Stimulated activated CD4-positive, alpha-beta T cell treated with anti-CD3 and anti-CD28 coated beads, Interleukin-15, amount 100 ng/mL, for 48 hours (primary cell): Measurements from ENCODE around the gene WWC2.
A peak's percentile ranks its signal among the peaks of the same experiment; 100 is the strongest.
"Not testable (repeated sequence)": the region's sequence is repeated elsewhere in the genome, so short reads cannot be mapped to it uniquely, and the experiment has no call there.

ENCODE experiments used
- DNase-seq, 2 donors: peaks; one replicate each; pipeline ENCODE4 v3.0.0-alpha.2; 2020; ENCODE audit warnings: low read depth in 2 of 2

The WWC2 gene

DNA sequence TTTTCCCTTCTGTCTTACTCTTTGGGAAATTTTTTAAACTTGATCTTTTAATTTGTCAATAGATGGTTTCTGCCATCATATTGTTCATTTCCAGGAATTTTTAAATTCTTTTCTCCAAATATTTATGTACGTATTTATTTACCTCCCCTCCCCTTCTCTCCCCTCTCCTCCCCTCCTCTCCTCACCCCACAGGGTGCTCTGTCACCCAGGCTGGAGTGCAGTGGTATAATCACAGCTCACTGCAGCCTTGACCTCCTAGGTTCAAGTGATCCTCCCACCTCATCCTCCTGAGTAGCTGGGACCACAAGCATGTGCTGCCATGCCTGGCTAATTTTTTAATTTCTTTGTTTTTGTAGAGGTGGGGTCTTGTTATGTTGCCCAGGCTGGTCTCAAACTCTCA, 73.8 kb downstream of the WWC2 start:
- DNase-seq: no peak

DNA sequence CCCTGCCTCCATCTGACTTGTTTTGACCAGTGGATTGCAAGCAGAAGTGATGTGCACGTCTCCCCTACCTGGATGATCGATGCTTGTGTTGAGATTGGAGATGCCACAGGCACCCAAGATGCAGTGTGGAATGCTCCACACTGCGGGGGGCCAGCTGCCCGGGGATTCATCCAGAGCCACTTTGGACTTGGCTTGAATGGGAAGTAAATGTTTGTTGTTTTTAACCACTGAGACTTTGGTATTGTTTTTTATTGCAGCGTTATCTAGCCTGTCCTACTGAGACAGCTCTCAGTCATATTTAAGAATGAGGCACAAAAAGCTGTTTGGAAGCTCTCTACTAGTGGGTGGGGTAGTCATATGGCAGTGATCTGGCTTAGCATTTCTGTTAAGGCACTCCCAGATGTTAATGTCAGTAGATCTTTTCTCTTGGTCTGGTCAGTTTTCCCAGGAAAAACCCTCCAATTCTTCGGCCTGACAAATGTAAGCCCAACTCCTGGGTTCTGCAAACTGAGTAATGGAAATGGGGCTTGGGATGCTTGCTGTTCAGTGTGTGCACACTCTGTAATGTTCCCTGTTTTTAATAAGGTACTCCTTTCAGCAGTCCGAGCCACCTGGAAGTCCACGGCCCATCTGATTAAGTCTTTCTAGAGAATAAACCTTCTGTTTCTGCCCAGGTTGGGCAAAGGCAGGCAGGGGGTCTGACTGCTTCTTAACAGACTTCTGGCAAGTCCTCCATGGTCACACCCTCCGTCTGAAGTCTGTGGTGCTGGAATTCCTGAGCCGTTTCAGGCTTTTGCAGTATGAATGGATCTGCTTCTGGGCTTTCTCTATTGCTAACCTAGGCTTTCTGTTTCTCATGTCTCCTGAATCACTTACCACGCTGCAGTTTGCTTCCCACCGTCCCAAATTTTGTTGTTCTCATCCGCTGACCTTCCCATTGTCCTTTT, 74.8 kb downstream of the WWC2 start:
- DNase-seq: no peak

DNA sequence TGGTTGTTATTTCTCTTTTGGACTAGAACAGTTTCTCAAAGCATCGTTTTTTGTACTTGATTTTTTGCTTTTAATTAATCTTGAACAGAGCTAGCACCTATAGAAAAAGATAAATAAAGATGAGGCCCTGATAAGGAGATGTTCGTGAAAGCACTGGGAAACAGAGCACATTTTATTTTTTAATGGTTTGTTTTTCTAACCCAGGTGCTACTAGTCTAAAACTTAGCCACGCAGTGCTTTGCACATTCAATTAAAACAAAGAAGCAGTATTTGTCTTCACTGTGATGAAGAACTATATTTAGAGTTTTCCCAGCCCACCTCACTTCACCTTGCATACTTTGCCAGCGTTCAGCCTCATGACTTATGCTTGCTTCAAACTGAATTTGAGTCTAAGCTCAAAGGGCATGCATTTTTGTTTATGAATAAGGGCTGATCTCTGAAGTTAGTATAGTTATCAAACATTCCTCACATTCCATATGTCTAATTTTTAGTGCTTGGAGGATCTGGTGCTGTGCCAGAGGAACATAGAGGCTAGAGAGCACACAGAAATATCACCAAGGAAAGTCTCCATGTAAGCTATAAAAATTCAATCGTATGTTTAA, 76.7 kb downstream of the WWC2 start:
- DNase-seq: no peak

DNA sequence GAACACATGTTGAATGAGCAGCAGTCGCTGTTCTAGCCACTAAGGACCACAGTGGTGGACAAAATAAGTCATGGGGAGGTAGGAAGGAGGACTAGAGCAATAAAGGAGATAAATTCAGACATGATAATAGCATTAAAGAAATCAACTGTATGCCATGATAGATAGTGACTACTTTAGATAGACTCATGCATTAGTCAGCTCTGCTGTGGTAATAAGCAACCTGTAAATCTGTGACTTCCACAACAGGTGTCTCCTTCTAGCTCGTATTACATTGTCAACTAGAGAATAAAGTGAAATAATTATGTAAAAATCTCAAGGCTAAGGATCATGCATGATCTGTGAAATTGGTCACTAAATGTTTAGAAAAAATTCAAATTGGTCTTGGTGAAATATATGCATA, 77.9 kb downstream of the WWC2 start:
- DNase-seq: no peak

DNA sequence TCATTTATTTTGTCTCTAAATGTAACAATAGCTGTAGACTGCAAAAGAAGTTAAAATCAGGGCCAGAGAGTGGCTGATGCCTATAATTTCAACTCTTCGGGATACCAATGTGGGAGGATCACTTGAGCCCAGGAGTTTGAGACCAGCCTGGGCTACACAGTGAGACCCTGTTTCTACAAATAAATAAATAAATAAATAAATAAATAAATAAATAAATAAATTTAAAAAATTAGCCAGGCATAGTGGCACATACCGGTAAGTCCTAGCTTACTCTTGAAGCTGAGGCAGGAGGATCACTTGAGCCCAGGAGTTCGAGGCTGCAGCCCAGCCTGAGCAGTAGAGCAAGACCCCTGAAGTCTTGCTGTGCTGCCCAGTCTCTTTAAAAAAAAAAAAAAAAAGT, 79.1 kb downstream of the WWC2 start:
- no peak for DNase-seq

- no peak for DNase-seq
Observed at GRCh38 chr4:183180096-183180495, 81.0 kb downstream of the WWC2 start.

- DNase-seq: no peak
Observed at GRCh38 chr4:183180621-183181020, 81.6 kb downstream of the WWC2 start.

DNA sequence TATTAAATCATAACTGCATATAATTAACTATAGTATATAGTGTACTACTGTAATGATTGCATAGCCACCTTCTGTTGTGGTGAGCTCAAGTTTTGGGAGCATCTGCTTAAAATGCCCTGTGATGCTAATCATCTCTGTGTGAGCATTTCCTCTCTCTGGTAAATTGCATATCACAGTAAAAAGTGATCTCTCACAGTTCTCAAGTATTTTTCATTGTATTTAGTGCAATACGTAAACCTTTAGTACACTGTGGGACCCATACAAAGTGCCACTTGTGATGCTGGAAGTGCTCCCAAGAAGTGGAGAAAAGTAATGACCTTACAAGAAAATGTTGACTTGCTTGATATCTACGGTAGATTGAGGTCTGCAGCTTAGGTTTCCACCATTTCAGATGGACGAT, 82.0 kb downstream of the WWC2 start:
- DNase-seq: no peak

DNA sequence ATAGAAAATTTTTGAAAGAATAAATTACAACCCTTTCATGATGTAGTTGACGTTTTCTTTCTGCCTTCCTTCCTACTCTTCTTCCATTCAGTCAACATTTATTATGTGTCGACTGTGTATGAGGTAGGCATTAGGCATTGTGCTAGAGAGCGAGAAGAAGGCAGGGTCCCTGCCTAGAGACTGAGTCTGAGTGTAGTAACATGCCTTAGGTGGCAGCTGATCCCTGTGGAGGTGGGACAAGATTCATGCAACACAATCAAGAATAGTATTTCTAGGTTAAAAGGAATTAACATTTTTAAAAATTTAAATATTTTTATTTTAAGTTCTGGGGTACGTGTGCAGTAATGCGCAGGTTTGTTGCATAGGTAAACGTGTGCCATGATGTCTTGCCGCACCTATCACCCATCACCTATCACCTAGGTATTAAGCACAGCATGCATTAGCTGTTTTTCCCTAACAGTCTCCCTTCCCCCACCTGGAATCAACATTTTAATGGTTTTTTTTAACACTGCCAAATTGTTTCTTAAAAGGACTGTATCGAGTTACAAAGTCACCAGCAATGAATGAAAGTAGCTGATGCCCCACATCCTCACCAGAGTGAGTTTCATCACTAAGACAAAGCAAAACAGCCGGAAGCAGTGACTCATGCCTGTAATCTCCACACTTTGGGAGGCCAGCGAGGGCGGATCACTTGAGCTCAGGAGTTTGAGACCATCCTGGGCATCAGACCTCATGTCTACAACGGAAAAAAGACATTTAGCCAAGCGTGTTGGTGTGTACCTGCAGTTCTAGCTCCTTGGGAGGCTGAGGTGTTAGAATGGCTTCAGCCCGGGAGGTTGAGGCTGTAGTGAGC, 84.0 kb downstream of the WWC2 start:
- DNase-seq: peak; percentile 5 to 13

GRCh38 chr4:183183906-183184535, 85.0 kb downstream of the WWC2 start:
- DNase-seq: no peak

DNA sequence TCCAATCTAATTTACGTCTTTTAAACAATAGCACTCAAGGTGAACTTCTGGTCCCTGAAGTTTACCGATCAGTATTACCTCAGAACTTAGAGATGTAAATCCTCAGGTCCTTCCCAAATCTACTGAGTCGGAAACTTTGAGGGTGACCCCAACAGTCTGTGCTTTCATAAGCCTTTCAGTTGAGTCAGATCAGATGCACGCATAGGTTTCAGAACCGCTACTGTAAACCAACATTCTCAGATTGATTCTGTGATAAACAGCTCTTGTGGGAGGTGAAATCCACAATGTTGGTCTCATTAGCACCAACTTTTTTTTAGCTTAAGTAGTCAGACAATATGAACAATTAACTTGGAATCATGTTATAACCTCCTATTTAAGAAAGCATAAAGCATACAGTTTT, 86.0 kb downstream of the WWC2 start:
- no peak for DNase-seq

- DNase-seq: no peak
Observed at GRCh38 chr4:183185559-183185958, 86.5 kb downstream of the WWC2 start.

DNA sequence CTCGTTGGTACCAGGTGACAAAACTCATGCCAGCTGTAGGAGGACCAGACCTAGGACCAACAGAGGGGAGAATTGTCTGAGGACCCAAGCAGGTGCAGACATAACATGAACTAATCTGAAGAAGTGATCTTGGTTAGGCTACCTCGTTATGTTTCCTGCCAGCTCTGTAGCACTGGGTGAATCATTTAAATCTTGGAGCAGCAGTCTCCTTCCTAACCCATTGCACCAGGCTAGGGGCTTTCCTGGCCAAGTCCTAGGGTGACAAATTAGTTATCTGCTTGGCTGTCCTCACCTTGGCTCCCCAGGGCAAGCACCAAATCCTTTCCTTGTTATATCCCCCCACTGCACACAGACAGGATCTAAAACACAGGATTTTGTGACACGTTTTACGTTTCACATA, 87.8 kb downstream of the WWC2 start:
- no peak for DNase-seq

GRCh38 chr4:183190900-183191527, 92.0 kb downstream of the WWC2 start:
- no peak for DNase-seq

DNA sequence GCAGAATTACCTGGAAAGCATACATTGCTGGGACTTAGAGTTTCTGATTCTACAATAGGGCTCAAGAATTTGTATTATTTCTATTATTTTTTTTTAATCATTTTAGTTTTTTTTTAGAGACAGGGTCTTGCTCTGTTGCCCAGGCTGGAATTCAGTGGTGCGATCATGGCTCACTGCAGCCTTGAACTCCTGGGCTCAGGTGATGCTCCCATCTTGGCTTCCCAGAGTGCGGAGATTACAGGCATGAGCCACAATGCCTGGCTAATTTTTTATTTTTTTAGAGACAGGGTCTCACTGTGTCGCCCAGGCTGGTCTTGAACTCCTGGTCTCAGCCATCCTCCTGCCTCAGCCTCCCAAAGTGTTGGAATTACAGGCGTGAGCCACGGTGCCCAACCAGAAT, 92.6 kb downstream of the WWC2 start:
- no peak for DNase-seq

DNA sequence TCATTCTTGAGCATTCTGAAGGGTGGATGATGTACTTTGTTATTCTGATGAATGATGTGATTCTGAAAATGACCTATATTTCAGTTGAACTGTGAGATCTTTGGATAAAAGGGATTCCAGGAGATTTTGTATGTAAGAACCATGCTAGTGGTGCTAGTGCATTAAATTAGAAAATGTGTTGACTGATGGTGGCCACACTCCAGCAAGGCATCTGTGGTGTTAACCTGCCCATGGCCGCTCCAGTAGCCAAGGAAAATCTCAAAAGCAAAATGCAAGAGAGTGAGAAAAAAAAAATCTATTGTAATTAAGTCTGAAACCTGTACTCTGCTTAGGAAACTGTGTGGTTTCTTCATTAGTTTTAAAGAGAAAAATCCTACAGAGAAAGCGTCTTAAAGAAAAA, 93.5 kb downstream of the WWC2 start:
- no peak for DNase-seq

GRCh38 chr4:183193730-183194338, 94.8 kb downstream of the WWC2 start:
- not testable (repeated sequence) for DNase-seq

DNA sequence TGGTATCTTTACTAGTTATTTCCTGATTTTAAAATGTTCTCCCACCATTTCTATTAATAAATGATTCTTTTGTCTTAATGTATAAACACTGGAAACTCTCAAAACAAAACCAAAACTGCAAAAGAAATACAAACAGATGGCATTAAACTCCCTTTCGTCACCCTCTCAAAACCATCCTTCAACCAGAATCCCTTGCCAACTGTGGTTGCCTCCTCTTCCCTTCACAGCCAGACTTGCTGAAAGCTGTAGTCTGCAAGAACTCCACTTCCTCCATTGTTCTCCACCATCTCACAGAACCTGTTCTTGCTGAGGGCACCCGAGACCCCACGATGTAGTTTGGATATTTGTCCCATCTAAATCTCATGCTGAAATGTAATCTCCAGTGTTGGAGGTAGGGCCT, 96.5 kb downstream of the WWC2 start:
- no peak for DNase-seq

GRCh38 chr4:183197140-183197539, 98.1 kb downstream of the WWC2 start:
- no peak for DNase-seq

DNA sequence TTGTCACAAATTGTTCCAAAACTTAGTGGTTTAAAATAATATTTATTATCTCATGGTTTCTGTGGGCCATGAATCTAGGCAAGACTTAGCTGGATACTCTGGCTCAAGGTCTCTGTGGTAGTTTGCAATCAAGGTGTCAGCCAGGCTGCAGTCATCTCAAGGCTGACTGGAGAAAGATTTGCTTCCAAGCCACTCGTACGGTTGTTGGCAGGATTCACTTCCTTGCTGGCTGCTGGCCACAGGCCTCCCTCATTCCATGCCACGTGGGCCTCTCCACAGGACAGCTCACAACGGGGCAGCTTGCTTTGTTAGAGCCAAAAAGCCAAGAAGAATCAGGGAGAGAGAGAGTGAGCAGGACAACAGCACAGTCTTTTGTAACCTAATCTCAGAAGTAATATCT, 101.4 kb downstream of the WWC2 start:
- DNase-seq: no peak

GRCh38 chr4:183201331-183201730, 102.3 kb downstream of the WWC2 start:
- DNase-seq: no peak
